HG02840 (cell line): Measurements from ENCODE around the gene RIPPLY1.
"Not testable (repeated sequence)": the region's sequence is repeated elsewhere in the genome, so short reads cannot be mapped to it uniquely, and the experiment has no call there.

Experiments
- ATAC-seq: cut with Tn5 transposase; IDR thresholded peaks from one replicate; pipeline ENCODE4 v1.9.1; 2021; ENCODE audit warnings: mild to moderate bottlenecking, moderate library complexity, moderate number of reproducible peaks; ENCODE audit not compliant: unreplicated experiment, low FRiP score

Gene RIPPLY1

GRCh38 chrX:106917830-106918500, 14.8 kb upstream of the RIPPLY1 start:
- no peak for ATAC-seq

GRCh38 chrX:106912864-106913263, 9.7 kb upstream of the RIPPLY1 start:
- no peak for ATAC-seq

- ATAC-seq = no peak
Measured at GRCh38 chrX:106906361-106906760, 3.2 kb upstream of the RIPPLY1 start.

- ATAC-seq = no peak
Measured at GRCh38 chrX:106905064-106905708, 2.0 kb upstream of the RIPPLY1 start.

GRCh38 chrX:106903856-106904528, 851 bp upstream of the RIPPLY1 start:
- no peak for ATAC-seq

- ATAC-seq = no peak
Measured at GRCh38 chrX:106902684-106903083, 457 bp downstream of the RIPPLY1 start.

- no peak for ATAC-seq
Measured at GRCh38 chrX:106901781-106902219, 1.3 kb downstream of the RIPPLY1 start.

GRCh38 chrX:106901341-106901740, 1.8 kb downstream of the RIPPLY1 start:
- ATAC-seq = no peak

GRCh38 chrX:106899841-106900240, 3.3 kb downstream of the RIPPLY1 start:
- no peak for ATAC-seq

GRCh38 chrX:106899276-106899675, 3.9 kb downstream of the RIPPLY1 start:
- ATAC-seq = no peak

GRCh38 chrX:106898462-106898861, 4.7 kb downstream of the RIPPLY1 start:
- no peak for ATAC-seq

- ATAC-seq = no peak
Measured at GRCh38 chrX:106897259-106897658, 5.9 kb downstream of the RIPPLY1 start.

GRCh38 chrX:106894978-106895452, 8.1 kb downstream of the RIPPLY1 start:
- ATAC-seq = no peak

- ATAC-seq = no peak
Measured at GRCh38 chrX:106894392-106894909, 8.7 kb downstream of the RIPPLY1 start.

GRCh38 chrX:106891762-106892460, 11.2 kb downstream of the RIPPLY1 start:
- no peak for ATAC-seq

- no peak for ATAC-seq
Measured at GRCh38 chrX:106889468-106889867, 13.7 kb downstream of the RIPPLY1 start.

- no peak for ATAC-seq
Measured at GRCh38 chrX:106875151-106875550, 28.0 kb downstream of the RIPPLY1 start.

- ATAC-seq = no peak
Measured at GRCh38 chrX:106874075-106874474, 29.1 kb downstream of the RIPPLY1 start.

- not testable (repeated sequence) for ATAC-seq
Measured at GRCh38 chrX:106872796-106873195, 30.3 kb downstream of the RIPPLY1 start.

- no peak for ATAC-seq
Measured at GRCh38 chrX:106863697-106864096, 39.4 kb downstream of the RIPPLY1 start.
